Measurements from ENCODE around the gene PDGFRA.

- TF ChIP-seq CTCF (IDR thresholded peaks at IDR 0.05) (no peak), POLR2A (IDR thresholded peaks at IDR 0.05) (no peak)
Observed at GRCh38 chr4:54218736-54219135, 10.4 kb upstream of the PDGFRA start.
